OCI-LY7 (cell line): Measurements from ENCODE around the gene GREB1. TPM values are rescaled to one million over a fixed set of nuclear protein-coding genes. Genes with fewer than 3 reads are reported as not detected.

ENCODE experiments used
- BruUV-seq: library from RNA; stranded (reverse); fragments of 400-500 nt; replicated peaks from 2 replicates; lab custom pipeline; 2021; lab: Mats Ljungman, UMichigan
- CTCF ChIA-PET: fragments of 300-600 bp; sonication (Branson Sonifier 250); formaldehyde crosslinking; loops from one replicate; lab custom pipeline; 2022; ENCODE audit warnings: antibody characterized with exemption; ENCODE audit not compliant: unreplicated experiment; lab: Charles Lee
- POLR2A ChIA-PET: fragments of 300-600 bp; sonication (Branson Sonifier 250); formaldehyde crosslinking; loops from one replicate; lab custom pipeline; 2022; ENCODE audit warnings: antibody characterized with exemption; lab: Charles Lee
- DNase-seq: peaks from one replicate; pipeline ENCODE4 v3.0.0-alpha.2; 2015; ENCODE audit warnings: low spot score
- H2AFZ ChIP-seq: fragments of 200-600 bp; sonication (generic), shearing (Covaris generic); 2 replicates; pipeline ENCODE4 v1.6.1; 2014; ENCODE audit warnings: mild to moderate bottlenecking, antibody characterized with exemption, low read length, moderate library complexity
- H3K27ac ChIP-seq: fragments of 200-600 bp; sonication (generic); 2 replicates; pipeline ENCODE4 v1.5.1; 2014; ENCODE audit warnings: mixed run types, low read depth, mild to moderate bottlenecking, moderate library complexity, low read length, inconsistent platforms; ENCODE audit not compliant: poor library complexity, severe bottlenecking
- H3K36me3 ChIP-seq: fragments of 200-600 bp; sonication (generic); 2 replicates; pipeline ENCODE4 v1.6.1; 2014; ENCODE audit warnings: mild to moderate bottlenecking, antibody characterized with exemption, low read length, moderate library complexity, mixed read lengths; ENCODE audit not compliant: insufficient read depth
- H3K4me1 ChIP-seq: fragments of 200-600 bp; sonication (generic); 2 replicates; pipeline ENCODE4 v1.5.1; 2014; ENCODE audit warnings: mild to moderate bottlenecking, low read length; ENCODE audit not compliant: insufficient read depth, poor library complexity, severe bottlenecking
- H3K4me2 ChIP-seq: fragments of 200-600 bp; sonication (generic); 2 replicates; pipeline ENCODE4 v1.6.1; 2014; ENCODE audit warnings: mild to moderate bottlenecking, low read length
- H3K4me3 ChIP-seq: fragments of 200-600 bp; sonication (generic); 2 replicates; pipeline ENCODE4 v1.5.1; 2014; ENCODE audit warnings: mild to moderate bottlenecking, low read depth, low read length; ENCODE audit not compliant: poor library complexity, severe bottlenecking
- H3K79me2 ChIP-seq: fragments of 200-600 bp; sonication (generic); 2 replicates; pipeline ENCODE4 v1.6.1; 2016; ENCODE audit warnings: low read depth, mild to moderate bottlenecking, low read length, moderate library complexity, mixed read lengths; ENCODE audit not compliant: insufficient read depth
- H3K9me2 ChIP-seq: fragments of 200-600 bp; sonication (generic); 2 replicates; pipeline ENCODE4 v1.6.1; 2016; ENCODE audit warnings: mild to moderate bottlenecking, low read length, mixed read lengths; ENCODE audit not compliant: insufficient read depth
- H3K9me3 ChIP-seq: fragments of 200-600 bp; sonication (generic); 2 replicates; pipeline ENCODE4 v1.6.1; 2014; ENCODE audit warnings: mild to moderate bottlenecking, mixed run types, low read length, mixed read lengths
- H4K20me1 ChIP-seq: fragments of 200-600 bp; sonication (generic); 2 replicates; pipeline ENCODE4 v1.6.1; 2014; ENCODE audit warnings: mild to moderate bottlenecking, antibody characterized with exemption, low read length, moderate library complexity, mixed read lengths; ENCODE audit not compliant: insufficient read depth
- EZH2phosphoT487 ChIP-seq: fragments of 200-600 bp; sonication (generic); IDR thresholded peaks from 2 replicates; pipeline ENCODE4 v1.6.1; 2018; ENCODE audit warnings: low read depth, borderline replicate concordance, mild to moderate bottlenecking, mixed run types, antibody characterized with exemption, low read length, moderate library complexity, mixed read lengths
- intact Hi-C: fragments of 100-400 bp; cut with micrococcal nuclease; formaldehyde crosslinking; loops from one replicate; pipeline ENCODE4 v1.10.0; 2022; ENCODE audit not compliant: unreplicated experiment
- total RNA-seq, 2 experiments: library from RNA; depleted of rRNA in 1 of 2; stranded (reverse); fragments of >200 nt in 1 of 2; shearing (Covaris generic) in 1 of 2; gene quantifications; 2 replicates each; pipeline ENCODE4 v1.2.3, GENCODE V29; 2014 to 2022
- TF ChIP-seq, protein P1 (sequence below): fragments of 200-600 bp; sonication (generic); conservative IDR thresholded peaks from 2 replicates; pipeline ENCODE4 v1.5.1; 2014; ENCODE audit warnings: mild to moderate bottlenecking, antibody characterized with exemption, low read length, moderate library complexity, mixed read lengths

Gene GREB1
- total RNA-seq, 2 experiments from 2014 or later: 3.5 to 8.4 TPM

GRCh38 chr2:11513319-11513718 is 20.5 kb upstream of the GREB1 start:
- no peaks in the 10 kb centered on the region for H3K79me2 ChIP-seq
- ChIA-PET CTCF (no interaction called here), POLR2A (no interaction called here)
- H3K4me3 ChIP-seq: no peak overlapping the region
- H3K4me1 ChIP-seq: no peaks in the 10 kb centered on the region
- no peaks in the 10 kb centered on the region for H3K9me2 ChIP-seq
- TF ChIP-seq, protein P1, sequence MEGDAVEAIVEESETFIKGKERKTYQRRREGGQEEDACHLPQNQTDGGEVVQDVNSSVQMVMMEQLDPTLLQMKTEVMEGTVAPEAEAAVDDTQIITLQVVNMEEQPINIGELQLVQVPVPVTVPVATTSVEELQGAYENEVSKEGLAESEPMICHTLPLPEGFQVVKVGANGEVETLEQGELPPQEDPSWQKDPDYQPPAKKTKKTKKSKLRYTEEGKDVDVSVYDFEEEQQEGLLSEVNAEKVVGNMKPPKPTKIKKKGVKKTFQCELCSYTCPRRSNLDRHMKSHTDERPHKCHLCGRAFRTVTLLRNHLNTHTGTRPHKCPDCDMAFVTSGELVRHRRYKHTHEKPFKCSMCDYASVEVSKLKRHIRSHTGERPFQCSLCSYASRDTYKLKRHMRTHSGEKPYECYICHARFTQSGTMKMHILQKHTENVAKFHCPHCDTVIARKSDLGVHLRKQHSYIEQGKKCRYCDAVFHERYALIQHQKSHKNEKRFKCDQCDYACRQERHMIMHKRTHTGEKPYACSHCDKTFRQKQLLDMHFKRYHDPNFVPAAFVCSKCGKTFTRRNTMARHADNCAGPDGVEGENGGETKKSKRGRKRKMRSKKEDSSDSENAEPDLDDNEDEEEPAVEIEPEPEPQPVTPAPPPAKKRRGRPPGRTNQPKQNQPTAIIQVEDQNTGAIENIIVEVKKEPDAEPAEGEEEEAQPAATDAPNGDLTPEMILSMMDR: no peak
- TF ChIP-seq EZH2phosphoT487: no peak
- H3K4me2 ChIP-seq: no peak overlapping the region
- intact Hi-C loops: no loop called here
- H4K20me1 ChIP-seq: no peaks in the 10 kb centered on the region
- H3K9me3 ChIP-seq: no peaks in the 10 kb centered on the region
- BruUV-seq: no TSS peak
- H3K36me3 ChIP-seq: no peaks in the 10 kb centered on the region
- no peak for DNase-seq
- H2AFZ ChIP-seq: no peak overlapping the region
- no peak overlapping the region for H3K27ac ChIP-seq

GRCh38 chr2:11514081-11514730 is 19.6 kb upstream of the GREB1 start:
- Histone ChIP-seq H2AFZ (no peak overlapping the region), H3K4me1 (no peaks in the 10 kb centered on the region), H3K79me2 (no peaks in the 10 kb centered on the region), H3K4me3 (no peak overlapping the region), H3K36me3 (no peaks in the 10 kb centered on the region), H4K20me1 (no peaks in the 10 kb centered on the region), H3K9me2 (no peaks in the 10 kb centered on the region), H3K9me3 (no peaks in the 10 kb centered on the region), H3K27ac (no peak overlapping the region), H3K4me2 (no peak overlapping the region)
- intact Hi-C loops: no loop called here
- no TSS peak for BruUV-seq
- POLR2A ChIA-PET: interaction anchor here (0.6 kb wide), 1 partner anchor 19 kb away, joined by 3 read pairs; no protein-coding TSS in a partner anchor
- DNase-seq: no peak
- CTCF ChIA-PET: no interaction called here
- TF ChIP-seq, protein P1: no peak
- TF ChIP-seq EZH2phosphoT487: no peak

DNA sequence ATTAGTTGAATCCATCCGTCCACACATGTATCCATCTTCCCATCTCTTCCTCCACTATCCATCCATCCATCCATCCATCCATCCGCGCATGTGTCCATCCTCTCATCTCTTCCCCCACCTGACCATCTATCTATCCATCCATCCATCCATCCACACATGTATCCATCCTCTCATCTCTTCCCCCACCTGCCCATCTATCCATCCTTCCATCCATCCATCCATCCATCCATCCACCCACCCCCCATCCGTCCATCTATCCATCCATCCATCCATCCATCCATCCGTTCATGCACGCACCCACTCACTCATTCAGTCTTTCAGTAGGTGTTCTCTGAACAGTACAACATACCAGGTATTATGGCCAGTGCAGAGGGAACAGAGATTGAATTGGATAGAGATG is 18.9 kb upstream of the GREB1 start:
- TF ChIP-seq EZH2phosphoT487: no peak
- TF ChIP-seq, protein P1: no peak
- Histone ChIP-seq H3K79me2 (no peaks in the 10 kb centered on the region), H3K9me2 (no peaks in the 10 kb centered on the region), H4K20me1 (no peaks in the 10 kb centered on the region), H3K36me3 (no peaks in the 10 kb centered on the region), H3K4me1 (no peaks in the 10 kb centered on the region), H3K27ac (no peak overlapping the region), H3K4me3 (no peak overlapping the region), H3K4me2 (no peak overlapping the region), H3K9me3 (no peaks in the 10 kb centered on the region), H2AFZ (no peak overlapping the region)
- ChIA-PET POLR2A (interaction anchor here (0.5 kb wide), 1 partner anchor 240 kb away, joined by 3 read pairs; no protein-coding TSS in a partner anchor), CTCF (no interaction called here)
- no peak for DNase-seq
- intact Hi-C loops: no loop called here
- no TSS peak for BruUV-seq
